Activated T-cell treated with anti-CD3 and anti-CD28 coated beads for 1 hour (primary cell): ENCODE results near the gene SPAG4.

Experiments used
- DNase-seq: peaks from one replicate; pipeline ENCODE4 v3.0.0-alpha.2; 2020; ENCODE audit warnings: low read depth

SPAG4 gene

GRCh38 chr20:35621560-35621946 lies 5.9 kb downstream of the SPAG4 start:
- DNase-seq: no peak

GRCh38 chr20:35625584-35626385 lies 10.2 kb downstream of the SPAG4 start:
- DNase-seq: no peak

DNA sequence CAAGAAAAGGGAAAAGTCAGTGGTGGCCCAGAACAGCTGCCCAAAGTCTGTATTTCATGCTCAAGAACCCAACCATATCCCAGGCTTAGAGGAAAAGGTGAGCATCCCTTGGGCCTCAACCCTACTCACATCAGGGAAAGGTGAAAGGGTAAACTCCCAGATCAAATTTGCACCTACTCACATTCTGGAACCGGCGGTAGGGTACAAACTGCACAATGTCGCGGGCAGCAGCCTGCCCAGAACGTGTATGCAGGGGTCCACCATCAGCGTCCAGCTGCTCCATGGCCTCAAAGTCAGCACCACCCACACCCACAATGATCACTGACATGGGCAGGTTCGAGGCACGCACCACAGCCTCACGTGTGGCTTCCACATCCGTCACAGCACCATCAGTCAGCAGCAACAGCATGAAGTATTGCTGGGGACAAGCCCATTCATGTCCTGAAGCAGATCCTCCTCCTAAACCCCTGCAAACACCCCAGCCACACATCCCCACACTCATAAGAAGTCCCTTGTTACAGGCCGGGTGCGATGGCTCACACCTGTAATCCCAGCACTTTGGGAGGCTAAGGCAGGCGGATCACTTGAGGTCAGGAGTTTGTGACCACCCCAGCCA lies 10.9 kb downstream of the SPAG4 start:
- no peak for DNase-seq

DNA sequence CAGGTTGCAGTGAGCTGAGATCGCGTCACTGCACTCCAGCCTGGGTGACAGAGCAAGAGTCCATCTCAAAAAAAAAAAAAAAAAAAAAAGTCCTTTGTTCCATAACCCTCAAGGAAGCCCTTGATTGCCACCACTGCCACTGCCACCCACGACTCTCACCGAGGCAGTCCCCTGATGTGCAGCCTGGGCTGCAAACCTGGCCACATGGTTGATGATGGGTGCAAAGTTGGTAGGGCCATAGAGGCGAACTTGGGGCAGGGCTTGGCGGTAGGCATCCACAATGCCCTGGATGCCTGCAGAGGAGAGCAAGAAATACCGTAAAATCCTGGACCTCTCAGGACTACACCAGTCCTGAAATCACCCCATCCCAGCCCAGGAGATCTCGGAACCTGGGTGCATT lies 11.5 kb downstream of the SPAG4 start:
- DNase-seq: no peak

DNA sequence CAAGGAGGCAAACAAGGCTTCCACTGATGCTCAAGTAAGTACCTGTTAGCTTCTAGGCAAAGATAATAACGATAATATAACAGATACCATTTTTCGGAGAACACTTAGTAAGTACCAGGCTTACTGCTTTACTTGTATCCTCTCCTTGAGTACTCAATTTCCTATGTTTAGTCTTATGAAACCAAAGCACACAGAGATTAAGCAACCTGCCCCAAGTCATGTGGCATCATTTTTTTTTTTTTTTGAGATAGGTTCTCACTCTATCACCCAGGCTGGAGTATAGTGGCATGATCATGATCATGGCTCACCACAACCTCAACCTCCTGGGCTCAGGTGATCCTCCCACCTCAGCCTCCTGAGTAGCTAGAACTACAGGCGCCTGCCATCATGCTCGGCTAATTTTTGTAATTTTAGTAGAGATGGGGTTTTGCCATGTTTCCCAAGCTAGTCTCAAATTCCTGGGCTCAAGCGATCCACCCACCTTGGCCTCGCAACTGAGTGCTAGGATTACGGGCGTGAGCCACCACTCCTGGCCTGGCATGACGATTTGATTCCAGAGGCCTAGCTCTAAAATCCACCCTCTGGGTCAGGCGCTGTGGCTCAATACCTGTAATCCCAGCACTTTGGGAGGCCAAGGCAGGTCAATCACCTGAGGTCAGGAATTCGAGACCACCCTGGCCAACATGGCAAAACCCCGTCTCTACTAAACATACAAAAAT lies 14.0 kb downstream of the SPAG4 start:
- no peak for DNase-seq

GRCh38 chr20:35630636-35631035 lies 15.0 kb downstream of the SPAG4 start:
- DNase-seq: no peak

GRCh38 chr20:35632539-35633115 lies 17.0 kb downstream of the SPAG4 start:
- no peak for DNase-seq

DNA sequence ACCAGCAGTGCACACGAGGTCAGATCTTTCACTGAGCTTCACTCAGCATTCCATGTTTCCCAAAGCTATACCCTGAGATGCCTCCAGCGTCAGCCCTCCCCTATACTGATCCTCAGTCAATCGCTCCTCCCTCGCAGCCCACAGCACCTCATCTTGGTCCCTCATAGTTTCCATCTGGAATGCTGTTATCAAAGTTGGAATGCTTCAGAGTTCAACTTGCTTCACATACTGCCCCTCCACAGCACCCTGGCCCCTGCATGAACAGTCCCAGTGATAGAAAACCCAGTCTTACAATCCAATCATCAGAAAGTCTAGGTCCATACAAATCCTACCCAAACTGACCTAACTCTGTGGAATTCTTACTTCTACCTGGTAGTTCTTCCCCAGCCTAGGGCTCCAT lies 20.0 kb downstream of the SPAG4 start:
- DNase-seq: no peak

- DNase-seq: no peak
Measured at GRCh38 chr20:35636095-35636494, 20.5 kb downstream of the SPAG4 start.

GRCh38 chr20:35637276-35637675 lies 21.6 kb downstream of the SPAG4 start:
- no peak for DNase-seq

GRCh38 chr20:35638751-35639150 lies 23.1 kb downstream of the SPAG4 start:
- DNase-seq: no peak

GRCh38 chr20:35640724-35641123 lies 25.1 kb downstream of the SPAG4 start:
- DNase-seq: no peak

DNA sequence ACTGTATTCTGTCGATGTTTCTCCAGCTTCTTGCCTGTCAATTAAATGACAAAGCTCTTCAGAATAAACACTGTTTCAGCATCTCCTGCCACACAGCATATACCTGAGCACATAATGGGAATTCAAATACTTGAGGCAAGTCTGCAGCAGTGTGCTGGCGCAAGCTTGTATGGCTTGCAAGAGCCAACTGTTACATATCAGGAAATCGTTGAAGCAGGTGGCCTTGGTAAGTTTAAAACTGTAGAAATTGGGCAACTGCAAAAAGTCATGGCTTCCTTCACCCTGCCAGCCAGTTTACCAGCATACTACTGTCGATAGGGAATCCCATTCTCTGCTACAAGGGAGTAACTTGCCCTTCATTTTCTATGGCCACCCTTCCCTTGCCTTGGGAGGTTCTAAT lies 26.1 kb downstream of the SPAG4 start:
- no peak for DNase-seq

DNA sequence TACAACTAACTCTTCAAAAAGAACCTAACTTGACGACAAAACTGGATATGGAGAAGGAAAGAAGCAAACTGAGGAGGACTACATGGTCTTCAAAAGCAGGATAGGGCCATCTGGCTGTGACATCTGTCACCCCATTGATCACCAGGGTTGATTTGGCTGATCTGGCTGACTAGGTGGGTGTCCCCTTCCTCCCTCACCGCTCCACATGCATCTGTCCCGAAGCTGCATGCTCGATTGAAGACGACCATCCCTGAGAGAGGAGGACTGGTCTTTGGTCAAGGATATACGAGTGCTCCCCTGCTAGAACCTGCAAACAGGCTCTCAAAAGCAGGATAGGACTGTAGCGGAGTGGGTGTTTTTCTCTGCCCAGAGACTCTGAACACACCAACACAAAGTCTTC lies 27.4 kb downstream of the SPAG4 start:
- no peak for DNase-seq

DNA sequence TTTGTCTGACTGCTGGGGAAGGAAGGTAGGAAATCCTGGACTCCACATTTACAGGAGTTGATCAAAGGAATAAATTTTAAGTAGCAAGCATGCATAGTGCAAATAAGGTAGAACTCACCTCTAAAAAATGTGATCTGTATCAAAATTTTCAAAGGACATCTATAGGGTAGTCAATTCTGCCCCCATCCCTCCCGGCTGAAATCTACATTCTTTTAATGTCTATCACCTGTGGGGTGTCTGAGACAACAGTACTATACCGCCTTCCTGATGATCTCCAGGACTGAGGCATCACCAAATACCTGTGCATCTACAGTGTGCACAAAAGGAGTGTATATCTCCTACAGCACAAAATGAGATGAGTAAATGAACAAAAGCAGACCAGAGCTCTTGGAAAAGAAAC lies 29.2 kb downstream of the SPAG4 start:
- DNase-seq: no peak

DNA sequence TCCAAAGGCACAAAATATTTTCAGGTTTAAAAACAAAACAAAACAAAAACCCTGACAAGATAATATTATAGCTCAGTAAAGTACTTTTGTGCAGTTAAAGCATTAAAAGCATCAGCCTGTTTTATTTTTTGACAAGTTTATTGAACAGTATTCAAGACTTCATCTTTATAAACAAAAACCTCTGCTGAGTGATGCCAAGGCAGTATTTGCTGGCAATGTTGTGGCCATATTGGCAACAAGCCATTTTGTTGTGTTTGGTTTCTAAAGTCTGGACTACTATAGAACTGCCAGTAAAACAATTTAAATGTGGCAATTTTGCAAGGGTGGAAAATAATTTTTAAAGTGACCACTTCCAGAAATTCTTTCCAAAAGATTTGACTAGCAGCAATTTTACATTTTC lies 33.2 kb downstream of the SPAG4 start:
- DNase-seq: no peak

DNA sequence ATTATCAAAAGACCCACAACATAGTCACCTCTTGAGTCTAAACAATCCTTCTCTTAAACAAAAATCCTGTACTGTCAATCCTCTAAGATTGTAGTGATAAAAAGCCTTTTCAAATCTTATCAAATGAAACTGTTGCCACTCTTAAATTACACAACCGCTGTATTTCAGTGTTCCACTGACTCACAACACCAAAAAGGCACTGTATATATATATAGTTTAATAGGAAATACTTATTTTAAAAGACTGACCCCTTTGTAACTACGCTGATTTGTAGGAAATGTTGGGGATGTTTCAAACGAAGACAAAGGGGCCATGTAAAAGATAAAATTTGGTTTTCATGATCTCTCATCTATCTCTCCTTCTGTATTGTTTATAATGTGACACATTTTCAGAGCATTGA lies 35.0 kb downstream of the SPAG4 start:
- DNase-seq: no peak

DNA sequence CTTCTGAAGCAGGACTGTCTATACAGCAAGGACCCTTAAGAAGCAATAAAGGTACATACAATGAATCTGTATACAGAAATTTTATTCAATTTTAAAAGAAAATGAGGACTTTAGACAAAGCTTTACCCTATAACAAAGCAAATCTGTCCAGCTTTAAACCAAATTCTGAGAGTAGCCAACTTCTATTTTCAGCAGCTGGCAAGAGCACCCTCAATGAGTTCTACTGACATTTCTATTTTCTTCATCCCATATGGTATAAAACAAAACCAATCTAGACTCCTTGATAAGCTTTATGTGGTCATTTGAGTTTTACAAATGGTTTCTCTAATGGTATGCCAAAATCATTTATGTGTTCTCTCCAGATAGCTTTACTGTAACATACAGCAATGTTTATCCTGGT lies 36.3 kb downstream of the SPAG4 start:
- no peak for DNase-seq

GRCh38 chr20:35652641-35653429 lies 37.2 kb downstream of the SPAG4 start:
- no peak for DNase-seq

- no peak for DNase-seq
Measured at GRCh38 chr20:35653430-35653734, 37.8 kb downstream of the SPAG4 start.

DNA sequence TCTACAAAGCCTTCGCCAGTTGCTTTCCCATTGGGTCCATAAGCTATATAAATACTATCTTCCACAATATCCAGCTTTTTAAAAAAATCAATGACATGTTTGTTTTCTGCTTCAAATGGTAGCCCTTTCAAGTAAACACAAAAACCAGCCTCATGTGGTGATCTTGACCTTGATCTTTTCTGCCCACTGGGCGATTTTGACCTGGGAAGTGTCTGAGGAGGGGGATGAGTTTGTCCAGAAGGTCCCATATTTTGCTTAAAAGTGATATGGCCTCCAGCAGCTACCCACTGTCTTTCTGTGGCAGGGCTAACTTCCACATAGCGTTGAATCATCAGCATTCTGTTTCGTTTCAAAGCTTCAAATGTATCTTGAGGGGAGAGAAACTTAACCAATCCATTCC lies 38.3 kb downstream of the SPAG4 start:
- no peak for DNase-seq

DNA sequence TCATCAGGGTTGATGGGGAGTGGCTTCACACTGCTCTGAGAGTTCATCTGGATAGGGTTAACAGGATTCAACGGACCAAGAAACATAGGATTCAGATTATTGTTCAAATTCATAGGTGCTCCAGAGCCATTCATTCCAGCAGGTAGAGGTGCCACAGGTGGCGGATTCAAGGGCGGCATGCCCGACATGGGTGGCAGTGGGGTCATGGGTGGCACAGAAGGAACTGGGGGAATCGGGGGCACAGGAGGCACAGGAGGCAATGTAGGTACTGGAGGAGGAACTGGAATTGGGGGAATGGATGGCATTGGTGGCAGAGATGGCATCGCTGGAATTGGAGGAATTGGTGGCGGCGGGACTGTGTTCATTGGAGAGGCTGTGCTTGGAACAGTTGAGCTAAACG lies 38.8 kb downstream of the SPAG4 start:
- DNase-seq: no peak
